ENCODE results near the gene TFRC.

DNA sequence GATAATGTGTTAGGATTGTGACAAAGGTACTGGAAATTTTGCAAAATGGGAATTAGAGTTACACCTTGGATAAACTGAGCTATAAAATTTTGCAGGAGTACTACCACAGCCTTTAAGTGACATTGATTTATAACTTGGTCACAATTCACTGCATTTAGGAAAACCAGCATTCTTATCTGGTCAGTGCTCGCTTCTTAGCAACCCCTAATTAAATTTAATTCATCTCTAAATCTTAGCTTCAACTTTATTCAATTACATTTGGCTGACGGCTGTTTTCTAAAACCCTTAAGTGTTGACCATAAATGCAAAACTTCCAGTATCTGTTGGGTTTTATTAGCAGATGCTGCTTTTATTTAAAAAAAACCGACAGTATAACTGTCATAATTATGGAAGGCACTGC, 31.3 kb downstream of the TFRC start:
- TF ChIP-seq, protein P1, sequence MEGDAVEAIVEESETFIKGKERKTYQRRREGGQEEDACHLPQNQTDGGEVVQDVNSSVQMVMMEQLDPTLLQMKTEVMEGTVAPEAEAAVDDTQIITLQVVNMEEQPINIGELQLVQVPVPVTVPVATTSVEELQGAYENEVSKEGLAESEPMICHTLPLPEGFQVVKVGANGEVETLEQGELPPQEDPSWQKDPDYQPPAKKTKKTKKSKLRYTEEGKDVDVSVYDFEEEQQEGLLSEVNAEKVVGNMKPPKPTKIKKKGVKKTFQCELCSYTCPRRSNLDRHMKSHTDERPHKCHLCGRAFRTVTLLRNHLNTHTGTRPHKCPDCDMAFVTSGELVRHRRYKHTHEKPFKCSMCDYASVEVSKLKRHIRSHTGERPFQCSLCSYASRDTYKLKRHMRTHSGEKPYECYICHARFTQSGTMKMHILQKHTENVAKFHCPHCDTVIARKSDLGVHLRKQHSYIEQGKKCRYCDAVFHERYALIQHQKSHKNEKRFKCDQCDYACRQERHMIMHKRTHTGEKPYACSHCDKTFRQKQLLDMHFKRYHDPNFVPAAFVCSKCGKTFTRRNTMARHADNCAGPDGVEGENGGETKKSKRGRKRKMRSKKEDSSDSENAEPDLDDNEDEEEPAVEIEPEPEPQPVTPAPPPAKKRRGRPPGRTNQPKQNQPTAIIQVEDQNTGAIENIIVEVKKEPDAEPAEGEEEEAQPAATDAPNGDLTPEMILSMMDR (IDR thresholded peaks at IDR 0.05; ENCODE audit: low read depth, low read length, missing input control) = no peak
- TF ChIP-seq JUND (IDR thresholded peaks at IDR 0.05) (no peak), RAD21 (IDR thresholded peaks at IDR 0.05) (no peak), HNF4G (IDR thresholded peaks at IDR 0.05) (no peak), EGR1 (IDR thresholded peaks at IDR 0.05; ENCODE audit: low read depth in 2 of 2) (no peak), RXRA (IDR thresholded peaks at IDR 0.05) (no peak), FOXA1 (IDR thresholded peaks at IDR 0.05) (no peak), YY1 (IDR thresholded peaks at IDR 0.05) (no peak)
- TF ChIP-seq, protein P2, sequence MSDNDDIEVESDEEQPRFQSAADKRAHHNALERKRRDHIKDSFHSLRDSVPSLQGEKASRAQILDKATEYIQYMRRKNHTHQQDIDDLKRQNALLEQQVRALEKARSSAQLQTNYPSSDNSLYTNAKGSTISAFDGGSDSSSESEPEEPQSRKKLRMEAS (IDR thresholded peaks at IDR 0.05) = no peak

Data from liver (tissue), 3 donors.